Measurements from ENCODE around the gene ERC2. TPM values are rescaled to one million over a fixed set of nuclear protein-coding genes. Genes with fewer than 3 reads are reported as not detected.

ERC2 gene
- total RNA-seq, 1 donor from 2014 or later, result 0.53 TPM

GRCh38 chr3:56005196-56005805 lies 463.0 kb downstream of the ERC2 start:
- no peak for DNase-seq (ENCODE audit: low read depth, low spot score)

GRCh38 chr3:56003129-56003528 lies 465.1 kb downstream of the ERC2 start:
- no peak for DNase-seq (ENCODE audit: low read depth, low spot score)

GRCh38 chr3:56001991-56002390 lies 466.3 kb downstream of the ERC2 start:
- DNase-seq (ENCODE audit: low read depth, low spot score), result no peak

- DNase-seq (ENCODE audit: low read depth, low spot score), result no peak
Measured at GRCh38 chr3:56001537-56001936, 466.7 kb downstream of the ERC2 start.

GRCh38 chr3:55989366-55989765 lies 478.9 kb downstream of the ERC2 start:
- no peak for DNase-seq (ENCODE audit: low read depth, low spot score)

DNA sequence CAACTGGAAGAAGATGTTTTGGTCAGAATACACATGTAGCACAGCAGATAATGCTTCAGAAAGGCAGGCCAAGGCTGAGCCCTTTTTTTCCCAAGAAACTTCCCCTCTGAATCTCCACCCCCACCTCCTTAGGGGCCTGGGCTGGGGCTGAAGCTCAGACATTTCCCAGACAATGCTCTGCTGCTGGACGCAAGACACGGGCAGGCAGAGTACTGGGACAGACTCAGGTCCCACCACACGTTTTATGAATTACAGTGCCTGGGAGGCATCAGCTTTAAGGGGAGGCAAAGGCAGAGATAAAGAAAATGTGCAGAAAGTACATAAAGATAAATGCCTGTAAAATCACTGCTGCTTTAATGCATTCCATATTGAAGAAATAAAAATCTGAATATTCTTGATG lies 479.4 kb downstream of the ERC2 start:
- DNase-seq (ENCODE audit: low read depth, low spot score), result no peak

- no peak for DNase-seq (ENCODE audit: low read depth, low spot score)
Measured at GRCh38 chr3:55984626-55985025, 483.6 kb downstream of the ERC2 start.

- DNase-seq (ENCODE audit: low read depth, low spot score), result no peak
Measured at GRCh38 chr3:55978953-55979352, 489.3 kb downstream of the ERC2 start.

- DNase-seq (ENCODE audit: low read depth, low spot score), result no peak
Measured at GRCh38 chr3:55974421-55975165, 493.7 kb downstream of the ERC2 start.

DNA sequence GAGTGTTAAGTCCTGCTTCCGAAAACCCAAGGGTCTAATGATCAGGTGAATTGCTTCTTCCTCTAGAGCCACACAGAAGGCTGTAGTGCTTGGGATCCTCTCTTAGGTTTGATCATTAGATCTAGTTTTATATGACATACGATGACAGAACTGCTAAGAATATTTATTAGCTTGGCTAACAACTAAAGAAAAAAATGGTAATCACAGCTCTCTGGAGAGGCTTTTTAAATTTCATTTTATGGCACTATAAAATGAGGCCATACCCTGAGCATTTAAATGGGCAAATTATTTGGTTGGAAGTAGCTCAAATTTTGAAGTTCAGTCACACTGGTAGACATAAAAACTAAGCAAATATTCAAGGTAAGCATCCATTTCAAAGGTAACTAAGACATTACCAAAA lies 498.6 kb downstream of the ERC2 start:
- no peak for DNase-seq (ENCODE audit: low read depth, low spot score)

DNA sequence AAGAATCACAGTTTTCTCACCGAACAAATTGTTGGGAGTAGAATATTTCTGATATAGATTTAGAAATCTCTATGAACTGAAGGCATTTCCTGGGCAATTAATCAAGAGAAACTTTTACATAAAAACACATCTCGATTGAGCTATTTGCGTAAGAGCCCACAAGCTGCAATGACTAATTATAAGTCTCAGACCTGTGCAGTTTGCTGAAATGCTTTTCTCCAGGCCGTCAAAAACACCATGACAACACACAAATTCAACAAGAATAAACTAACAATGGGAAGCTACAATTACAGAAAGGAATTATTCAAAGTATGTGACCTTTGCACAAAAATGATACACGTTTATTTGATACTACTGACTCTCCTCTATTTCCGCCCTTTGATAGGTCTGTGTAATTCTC lies 499.9 kb downstream of the ERC2 start:
- no peak for DNase-seq (ENCODE audit: low read depth, low spot score)

DNA sequence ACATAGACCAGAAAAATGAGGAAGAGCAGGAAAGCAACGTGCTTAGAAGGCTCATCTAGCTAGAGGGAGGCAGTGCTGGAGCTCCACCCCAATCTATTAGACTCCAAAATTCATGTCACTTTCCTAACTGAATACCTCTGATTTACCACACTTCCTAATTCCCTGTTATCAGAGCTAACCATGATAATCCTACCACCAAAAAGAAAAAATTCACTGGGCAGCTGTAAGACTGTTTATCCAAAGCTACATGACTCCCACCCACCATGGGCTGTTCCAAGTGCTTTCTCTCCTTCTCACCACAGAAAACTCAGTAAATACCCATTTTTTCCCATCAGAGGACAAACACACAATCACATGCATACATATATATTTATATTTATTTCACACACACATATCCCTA lies 501.7 kb downstream of the ERC2 start:
- DNase-seq (ENCODE audit: low read depth, low spot score), result no peak

DNA sequence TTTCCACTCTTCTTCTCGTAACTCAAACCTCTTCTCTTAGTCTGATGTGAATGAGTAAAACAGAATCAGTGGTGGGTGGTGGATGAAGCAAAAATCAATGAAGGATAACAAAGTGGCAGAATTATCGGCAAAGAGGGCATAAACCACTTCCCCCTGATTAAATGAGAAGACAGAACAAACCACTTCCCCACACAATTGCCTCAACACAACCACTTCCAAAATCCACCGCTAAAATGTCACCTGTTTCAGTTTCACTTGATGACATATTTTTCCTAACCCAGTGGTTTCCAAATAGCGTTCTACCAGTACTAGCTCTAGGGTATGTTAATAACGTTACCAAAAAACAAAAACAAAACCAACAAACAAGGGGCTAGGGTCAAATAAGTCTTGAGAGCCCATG lies 502.5 kb downstream of the ERC2 start:
- DNase-seq (ENCODE audit: low read depth, low spot score), result no peak

DNA sequence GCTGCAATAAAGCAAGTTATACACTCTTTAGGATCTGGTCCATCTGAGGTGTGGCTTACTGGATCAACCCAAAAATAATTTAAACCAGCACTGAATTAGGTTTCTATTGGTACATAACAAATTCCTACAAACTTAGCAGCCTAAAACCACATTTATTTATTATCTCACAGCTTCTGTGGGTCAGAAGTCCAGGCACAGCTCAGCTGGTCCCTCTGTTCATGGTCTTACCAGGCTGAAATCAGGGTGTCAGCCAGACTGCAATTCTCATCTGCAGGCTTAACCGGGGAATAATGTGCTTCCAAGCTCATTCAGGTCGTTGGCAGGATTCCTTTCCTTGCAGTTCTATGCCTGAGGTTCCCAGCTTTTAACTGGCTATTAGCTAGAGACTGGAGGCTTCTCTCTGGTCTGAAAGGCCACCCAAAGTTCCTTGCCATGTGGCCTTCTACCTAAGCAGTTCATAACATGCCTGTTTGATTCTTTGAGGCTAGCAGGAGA lies 503.7 kb downstream of the ERC2 start:
- no peak for DNase-seq (ENCODE audit: low read depth, low spot score)

DNA sequence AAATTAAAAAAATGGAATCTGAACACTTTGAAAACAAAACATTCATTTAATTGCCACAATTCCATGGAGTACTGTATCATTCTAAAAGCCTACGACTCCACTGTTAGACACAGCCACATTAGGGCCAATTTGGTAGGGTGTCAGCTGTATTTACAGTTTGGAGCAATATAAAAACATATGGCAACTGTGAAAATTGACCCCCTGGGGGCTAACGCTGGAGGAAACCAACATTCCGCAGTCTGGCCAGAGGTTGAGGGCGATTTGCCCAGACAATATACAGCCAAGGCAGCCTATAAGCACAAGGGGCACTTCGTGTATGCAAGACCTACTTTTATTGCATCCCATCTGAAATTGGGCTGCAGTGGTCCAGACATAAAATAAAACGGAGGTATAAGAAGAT lies 504.7 kb downstream of the ERC2 start:
- no peak for DNase-seq (ENCODE audit: low read depth, low spot score)

GRCh38 chr3:55959471-55960080 lies 508.7 kb downstream of the ERC2 start:
- no peak for DNase-seq (ENCODE audit: low read depth, low spot score)

DNA sequence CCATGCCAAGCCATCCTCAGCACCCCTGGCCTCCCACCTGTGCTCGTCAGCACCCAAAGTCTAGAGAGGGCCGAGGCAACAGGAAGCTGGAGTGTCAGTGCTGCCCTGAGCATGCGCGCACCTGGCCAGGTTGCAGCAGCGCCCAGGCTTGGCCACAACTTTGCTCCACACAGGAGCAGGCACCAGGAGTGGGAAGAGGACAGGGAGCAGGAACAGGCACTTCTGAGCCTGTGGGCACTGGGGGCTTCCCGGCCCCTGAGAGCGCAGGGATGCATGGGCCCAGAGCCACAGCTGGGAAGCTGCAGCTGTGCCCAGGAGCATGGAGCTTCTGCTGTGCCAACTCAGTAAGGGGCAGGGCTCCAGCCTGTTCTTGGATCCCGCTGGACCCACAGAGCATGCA lies 509.7 kb downstream of the ERC2 start:
- DNase-seq (ENCODE audit: low read depth, low spot score), result no peak

- no peak for DNase-seq (ENCODE audit: low read depth, low spot score)
Measured at GRCh38 chr3:55955891-55956477, 512.3 kb downstream of the ERC2 start.

GRCh38 chr3:55951388-55951787 lies 516.9 kb downstream of the ERC2 start:
- no peak for DNase-seq (ENCODE audit: low read depth, low spot score)

DNA sequence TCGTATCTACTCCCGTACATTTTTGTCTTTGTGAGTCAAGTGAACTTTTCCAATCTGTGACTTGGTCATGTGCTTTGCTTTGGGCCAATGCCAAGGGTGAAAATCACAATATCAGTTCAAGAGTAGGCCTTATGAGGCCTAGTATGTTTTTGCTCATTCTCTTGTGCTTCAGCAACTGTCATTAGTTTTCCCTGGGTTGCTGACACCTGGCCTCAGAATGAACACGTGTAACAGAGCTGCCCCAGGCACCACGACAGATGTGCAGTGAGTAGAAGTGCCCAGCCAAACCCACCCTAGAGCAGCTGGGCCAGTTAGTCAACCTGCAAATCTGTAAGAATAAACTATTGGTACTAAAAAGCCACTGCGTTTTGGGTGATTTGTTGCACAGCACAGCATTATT lies 520.9 kb downstream of the ERC2 start:
- DNase-seq (ENCODE audit: low read depth, low spot score), result no peak

- no peak for DNase-seq (ENCODE audit: low read depth, low spot score)
Measured at GRCh38 chr3:55946574-55947160, 521.6 kb downstream of the ERC2 start.

DNA sequence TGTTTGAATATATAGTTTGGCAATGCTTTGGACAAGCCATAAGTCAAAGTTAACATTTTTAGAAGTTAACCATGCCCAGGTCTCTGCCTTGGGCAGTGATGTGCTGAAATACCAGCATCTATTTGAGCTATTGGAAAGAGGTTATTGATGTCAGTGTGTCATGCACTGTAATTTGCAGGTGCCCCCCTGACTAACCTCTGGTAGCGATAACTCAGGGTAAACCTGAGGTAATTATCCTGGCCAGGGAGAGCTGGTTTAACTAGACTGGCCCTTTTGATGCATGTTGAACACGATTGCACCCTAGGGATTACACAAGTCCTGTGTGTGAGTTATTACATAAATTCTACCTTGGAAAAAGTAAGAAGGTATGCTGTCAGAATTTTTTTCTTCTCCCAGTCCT lies 525.4 kb downstream of the ERC2 start:
- no peak for DNase-seq (ENCODE audit: low read depth, low spot score)
